ENCODE measurements around the gene AGBL4. TPM values are rescaled to one million over a fixed set of nuclear protein-coding genes. Genes with fewer than 3 reads are reported as not detected.

The AGBL4 gene
- polyA plus RNA-seq, 1 experiment: not detected

- TF ChIP-seq CTCF (IDR thresholded peaks at IDR 0.05; ENCODE audit: low read depth, low read length): no peak
- H3K27ac ChIP-seq (ENCODE audit: low read depth, low read length): no peak overlapping the region
- H3K9me3 ChIP-seq (ENCODE audit: control insufficient read depth, insufficient read depth, low read length): peaks cover 10% of the 10 kb centered on the region; the same call in 1 of the 2 replicates
- no peak for DNase-seq (ENCODE audit: low read depth, low spot score)
- H3K27me3 ChIP-seq (ENCODE audit: control insufficient read depth, insufficient read depth, low read length): no peaks in the 10 kb centered on the region
- ChIA-PET CTCF (no interaction called here), POLR2A (no interaction called here)
- no peak overlapping the region for H3K4me3 ChIP-seq (ENCODE audit: low read depth, low read length)
These were observed 833.6 kb downstream of the AGBL4 start for GRCh38 chr1:49190138-49190537.

- DNase-seq (ENCODE audit: low read depth, low spot score): no peak
- no peaks in the 10 kb centered on the region for H3K27me3 ChIP-seq (ENCODE audit: control insufficient read depth, insufficient read depth, low read length)
- no peak for TF ChIP-seq CTCF (IDR thresholded peaks at IDR 0.05; ENCODE audit: low read depth, low read length)
- no peak overlapping the region for H3K27ac ChIP-seq (ENCODE audit: low read depth, low read length)
- peaks cover 4% of the 10 kb centered on the region; the same call in 1 of the 2 replicates for H3K9me3 ChIP-seq (ENCODE audit: control insufficient read depth, insufficient read depth, low read length)
- no peak overlapping the region for H3K4me3 ChIP-seq (ENCODE audit: low read depth, low read length)
- ChIA-PET POLR2A (no interaction called here), CTCF (no interaction called here)
These were observed 836.7 kb downstream of the AGBL4 start for GRCh38 chr1:49187056-49187455.

- Histone ChIP-seq H3K4me3 (ENCODE audit: low read depth, low read length) (no peak overlapping the region), H3K9me3 (ENCODE audit: control insufficient read depth, insufficient read depth, low read length) (peaks cover 10% of the 10 kb centered on the region; the same call in 1 of the 2 replicates), H3K27me3 (ENCODE audit: control insufficient read depth, insufficient read depth, low read length) (no peaks in the 10 kb centered on the region), H3K27ac (ENCODE audit: low read depth, low read length) (no peak overlapping the region)
- TF ChIP-seq CTCF (IDR thresholded peaks at IDR 0.05; ENCODE audit: low read depth, low read length): no peak
- DNase-seq (ENCODE audit: low read depth, low spot score): no peak
- ChIA-PET POLR2A (no interaction called here), CTCF (no interaction called here)
These were observed 838.2 kb downstream of the AGBL4 start for GRCh38 chr1:49185450-49185980.

- ChIA-PET POLR2A (no interaction called here), CTCF (no interaction called here)
- DNase-seq (ENCODE audit: low read depth, low spot score): no peak
- Histone ChIP-seq H3K9me3 (ENCODE audit: control insufficient read depth, insufficient read depth, low read length) (peaks cover 10% of the 10 kb centered on the region), H3K27me3 (ENCODE audit: control insufficient read depth, insufficient read depth, low read length) (no peaks in the 10 kb centered on the region), H3K27ac (ENCODE audit: low read depth, low read length) (no peak overlapping the region), H3K4me3 (ENCODE audit: low read depth, low read length) (no peak overlapping the region)
- no peak for TF ChIP-seq CTCF (IDR thresholded peaks at IDR 0.05; ENCODE audit: low read depth, low read length)
These were observed 840.3 kb downstream of the AGBL4 start for GRCh38 chr1:49183489-49183888.

- Histone ChIP-seq H3K4me3 (ENCODE audit: low read depth, low read length) (no peak overlapping the region), H3K9me3 (ENCODE audit: control insufficient read depth, insufficient read depth, low read length) (peaks cover 12% of the 10 kb centered on the region), H3K27ac (ENCODE audit: low read depth, low read length) (no peak overlapping the region), H3K27me3 (ENCODE audit: control insufficient read depth, insufficient read depth, low read length) (no peaks in the 10 kb centered on the region)
- POLR2A ChIA-PET: no interaction called here
- no peak for TF ChIP-seq CTCF (IDR thresholded peaks at IDR 0.05; ENCODE audit: low read depth, low read length)
- CTCF ChIA-PET: no interaction called here
- DNase-seq (ENCODE audit: low read depth, low spot score): no peak
These were observed 842.7 kb downstream of the AGBL4 start for GRCh38 chr1:49181033-49181432.

Data from AG04450 (cell line).